IMR-90 (cell line): ENCODE results near the gene CACUL1. TPM values are rescaled to one million over a fixed set of nuclear protein-coding genes. Genes with fewer than 3 reads are reported as not detected.
A peak's percentile ranks its signal among the peaks of the same experiment; 100 is the strongest.

Source experiments
- ATAC-seq: fragments of 200-7000 bp; cut with Tn5 transposase; 2 replicates; pipeline ENCODE4 v1.9.1; 2020; ENCODE audit warnings: low read depth, mild to moderate bottlenecking, moderate library complexity
- BruUV-seq: library from RNA; stranded (reverse); fragments of 400-500 nt; replicated peaks from 2 replicates; lab custom pipeline; 2021; lab: Mats Ljungman, UMichigan
- CTCF ChIA-PET: fragments of 300-600 bp; formaldehyde crosslinking; extraction: SDS; loops from one replicate; lab custom pipeline; 2021; ENCODE audit warnings: antibody characterized with exemption; lab: Yijun Ruan, JAX
- POLR2A ChIA-PET: fragments of 300-600 bp; sonication (Branson Sonifier 250); formaldehyde crosslinking; loops from one replicate; lab custom pipeline; 2022; ENCODE audit warnings: antibody characterized with exemption; ENCODE audit not compliant: unreplicated experiment; lab: Charles Lee
- DNase-seq: peaks from one replicate; pipeline ENCODE4 v3.0.0; 2013
- H2AFZ ChIP-seq: replicated peaks from 2 replicates; pipeline ENCODE3; 2013; ENCODE audit warnings: low read length, mild to moderate bottlenecking; ENCODE audit not compliant: poor library complexity
- H2AK5ac ChIP-seq: 2 replicates; pipeline ENCODE4 v1.6.1; 2013; ENCODE audit warnings: low read depth, low read length, inconsistent platforms
- H2AK9ac ChIP-seq: replicated peaks from 2 replicates; pipeline ENCODE3; 2013; ENCODE audit warnings: mild to moderate bottlenecking, low read depth, low read length, moderate library complexity; ENCODE audit not compliant: poor library complexity
- H2BK120ac ChIP-seq: 2 replicates; pipeline ENCODE4 v1.6.1; 2013; ENCODE audit warnings: low read depth, low read length, inconsistent platforms
- H2BK15ac ChIP-seq: 3 replicates; pipeline ENCODE4 v1.6.1; 2013; ENCODE audit warnings: low read depth, low read length, inconsistent platforms
- H2BK20ac ChIP-seq: 2 replicates; pipeline ENCODE4 v1.6.1; 2013; ENCODE audit warnings: low read depth, mild to moderate bottlenecking, inconsistent platforms, low read length, moderate library complexity
- H2BK5ac ChIP-seq: 2 replicates; pipeline ENCODE4 v1.6.1; 2013; ENCODE audit warnings: mild to moderate bottlenecking, low read depth, low read length, inconsistent platforms; ENCODE audit not compliant: poor library complexity, severe bottlenecking
- H3K14ac ChIP-seq: replicated peaks from 2 replicates; pipeline ENCODE4 v1.6.1; 2013; ENCODE audit warnings: low read depth, low read length, inconsistent platforms
- H3K18ac ChIP-seq: 2 replicates; pipeline ENCODE4 v1.6.1; 2013; ENCODE audit warnings: low read depth, low read length, control low read depth
- H3K23ac ChIP-seq: 2 replicates; pipeline ENCODE4 v1.6.1; 2013; ENCODE audit warnings: low read depth, low read length, inconsistent platforms
- H3K27ac ChIP-seq: 2 replicates; pipeline ENCODE4 v1.5.1; 2013; ENCODE audit warnings: mild to moderate bottlenecking, control low read depth, low read length; ENCODE audit not compliant: insufficient read depth
- H3K27me3 ChIP-seq: 2 replicates; pipeline ENCODE4 v1.6.1; 2013; ENCODE audit warnings: low read length; ENCODE audit not compliant: control insufficient read depth, insufficient read depth
- H3K36me3 ChIP-seq: 2 replicates; pipeline ENCODE4 v1.6.1; 2013; ENCODE audit warnings: low read length, mixed read lengths; ENCODE audit not compliant: control insufficient read depth, insufficient read depth
- H3K4ac ChIP-seq: 2 replicates; pipeline ENCODE4 v1.6.1; 2013; ENCODE audit warnings: low read depth, low read length, inconsistent platforms
- H3K4me1 ChIP-seq: 2 replicates; pipeline ENCODE4 v1.6.1; 2013; ENCODE audit warnings: low read length, mixed read lengths; ENCODE audit not compliant: control insufficient read depth, insufficient read depth
- H3K4me2 ChIP-seq: 2 replicates; pipeline ENCODE4 v1.6.1; 2013; ENCODE audit warnings: low read depth, mild to moderate bottlenecking, control low read depth, low read length, moderate library complexity
- H3K4me3 ChIP-seq: 2 replicates; pipeline ENCODE4 v1.5.1; 2013; ENCODE audit warnings: low read depth, mild to moderate bottlenecking, control low read depth, low read length, moderate library complexity; ENCODE audit not compliant: insufficient read depth
- H3K56ac ChIP-seq: 2 replicates; pipeline ENCODE4 v1.6.1; 2013; ENCODE audit warnings: low read length, inconsistent platforms; ENCODE audit not compliant: insufficient read depth; ENCODE audit errors: extremely low read depth
- H3K79me1 ChIP-seq, 2 experiments: 2 replicates each; pipeline ENCODE4 v1.6.1; 2013; ENCODE audit warnings: low read length in 2 of 2, inconsistent platforms in 1 of 2, low read depth in 1 of 2
- H3K9ac ChIP-seq: 2 replicates; pipeline ENCODE4 v1.6.1; 2013; ENCODE audit warnings: low read depth, low read length, control low read depth
- H3K9me1 ChIP-seq: 2 replicates; pipeline ENCODE4 v1.6.1; 2013; ENCODE audit warnings: low read length, inconsistent platforms; ENCODE audit not compliant: insufficient read depth
- H3K9me3 ChIP-seq: 2 replicates; pipeline ENCODE4 v1.6.1; 2013; ENCODE audit warnings: low read length; ENCODE audit not compliant: control insufficient read depth, insufficient read depth
- H4K20me1 ChIP-seq: 2 replicates; pipeline ENCODE4 v1.6.1; 2013; ENCODE audit warnings: low read length, inconsistent platforms; ENCODE audit not compliant: insufficient read depth
- H4K5ac ChIP-seq: 2 replicates; pipeline ENCODE4 v1.6.1; 2013; ENCODE audit warnings: mild to moderate bottlenecking, low read depth, low read length, control low read depth
- H4K8ac ChIP-seq, 2 experiments: 2 replicates each; pipeline ENCODE4 v1.6.1; 2013; ENCODE audit warnings: low read depth in 2 of 2, low read length in 2 of 2, control low read depth in 1 of 2, inconsistent platforms in 1 of 2
- H4K91ac ChIP-seq: 2 replicates; pipeline ENCODE4 v1.6.1; 2013; ENCODE audit warnings: low read depth, low read length, inconsistent platforms; ENCODE audit not compliant: insufficient read depth
- CEBPB ChIP-seq: IDR thresholded peaks from 2 replicates; pipeline ENCODE4 v1.6.1; 2012; ENCODE audit warnings: low read depth, low read length, improper control_type of control experiment
- CTCF ChIP-seq: conservative IDR thresholded peaks from 2 replicates; pipeline ENCODE4 v1.5.1; 2012; ENCODE audit warnings: mild to moderate bottlenecking, low read depth, low read length, improper control_type of control experiment
- MXI1 ChIP-seq: IDR thresholded peaks from 2 replicates; pipeline ENCODE4 v1.6.1; 2012; ENCODE audit warnings: low read depth, mild to moderate bottlenecking, low read length, moderate library complexity, borderline replicate concordance
- POLR2A ChIP-seq: IDR thresholded peaks from 2 replicates; pipeline ENCODE4 v1.6.1; 2012; ENCODE audit warnings: mild to moderate bottlenecking, low read depth, low read length
- RAD21 ChIP-seq: IDR thresholded peaks from 2 replicates; pipeline ENCODE4 v1.6.1; 2012; ENCODE audit warnings: low read length, improper control_type of control experiment
- RCOR1 ChIP-seq: IDR thresholded peaks from 2 replicates; pipeline ENCODE4 v1.6.1; 2012; ENCODE audit warnings: mild to moderate bottlenecking, low read length, improper control_type of control experiment; ENCODE audit not compliant: insufficient replicate concordance
- RFX5 ChIP-seq: IDR thresholded peaks from 2 replicates; pipeline ENCODE4 v1.8.0; 2012; ENCODE audit warnings: low read depth, mild to moderate bottlenecking, low read length, moderate library complexity
- SMC3 ChIP-seq: fragments of 150-350 bp; IDR thresholded peaks from 2 replicates; pipeline ENCODE4 v1.6.1; 2016; ENCODE audit warnings: low read depth, mild to moderate bottlenecking, antibody characterized with exemption, low read length, moderate library complexity
- USF2 ChIP-seq: fragments of 150-350 bp; IDR thresholded peaks from 2 replicates; pipeline ENCODE4 v1.6.1; 2017; ENCODE audit warnings: mild to moderate bottlenecking, antibody characterized with exemption, low read length, low read depth
- WGBS, 2 experiments: methylation state at CpG; one replicate each; pipeline versions ENCODE4 v1.1.5 to v1.1.7; 2013; ENCODE audit warnings: missing lambda C conversion rate in 2 of 2; ENCODE audit not compliant: insufficient read length in 1 of 2; ENCODE audit errors: extremely low coverage in 2 of 2; 5-methylcytosine and 5-hydroxymethylcytosine counted together
- dilution Hi-C: fragments of 300-500 bp; cut with HindIII; formaldehyde crosslinking; loops from one replicate; pipeline ENCODE4 v1.14.3; 2018; ENCODE audit warnings: low sequenced_read_pairs; ENCODE audit not compliant: unreplicated experiment
- in situ Hi-C: fragments of 300-500 bp; cut with MboI; formaldehyde crosslinking; loops from 3 replicates; pipeline ENCODE4 v1.14.3; 2019; ENCODE audit warnings: low sequenced_read_pairs, inconsistent platforms, mixed read lengths
- intact Hi-C: fragments of 100-400 bp; cut with micrococcal nuclease; formaldehyde crosslinking; loops from 2 replicates; pipeline ENCODE4 v1.10.0; 2022
- polyA plus RNA-seq, 3 experiments: library from polyadenylated mRNA; depleted of rRNA; stranded (reverse); fragments of >200 nt; gene quantifications; 2 replicates each; pipeline ENCODE4 v1.2.3, GENCODE V29; 2012; ENCODE audit warnings: low replicate concordance in 1 of 3
- total RNA-seq: library from RNA; depleted of rRNA; stranded (reverse); fragments of >200 nt; gene quantifications from 2 replicates; pipeline ENCODE4 v1.2.3, GENCODE V29; 2012
- TF ChIP-seq, protein P1 (sequence below): fragments of 150-350 bp; IDR thresholded peaks from 2 replicates; pipeline ENCODE4 v1.6.1; 2016; ENCODE audit warnings: low read depth, mild to moderate bottlenecking, low read length, moderate library complexity, borderline replicate concordance

CACUL1 gene
- total and polyA plus RNA-seq, 2 of the 4 experiments (the other 2 are of a cell fraction) = 5.3 to 23.5 TPM

DNA sequence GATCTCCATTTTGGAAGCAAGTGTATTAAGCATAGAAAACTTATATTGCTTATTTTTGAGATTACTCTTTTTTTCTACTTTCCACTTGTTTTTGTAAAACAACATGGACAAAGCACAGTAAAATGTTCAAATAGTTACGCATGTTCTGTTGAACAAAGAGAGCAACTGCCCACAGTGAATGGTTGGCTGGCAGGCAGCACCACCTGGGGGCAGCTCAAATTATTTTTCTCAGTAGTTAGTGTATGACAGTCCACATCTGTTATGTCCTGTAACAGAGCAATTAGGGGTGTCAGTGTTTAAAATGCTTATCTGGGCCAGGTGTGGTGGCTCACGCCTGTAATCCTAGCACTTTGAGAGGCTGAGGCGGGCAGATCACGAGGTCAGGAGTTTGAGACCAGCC lies 46.1 kb upstream of the CACUL1 start:
- H3K27me3 ChIP-seq = peaks cover 9% of the 10 kb centered on the region
- dilution Hi-C loops (no loop called here), intact Hi-C loops (no loop called here), in situ Hi-C loops (no loop called here)
- no peak overlapping the region for H2AK9ac ChIP-seq
- no CpG with 5 or more reads among the region's 4 CpGs for WGBS, 2 experiments
- no peak overlapping the region for H2AFZ ChIP-seq
- H2BK120ac ChIP-seq = no peak overlapping the region
- H2AK5ac ChIP-seq = no peak overlapping the region
- no peaks in the 10 kb centered on the region for H3K9me1 ChIP-seq
- H3K27ac ChIP-seq = no peak overlapping the region
- H3K56ac ChIP-seq = no peak overlapping the region
- no peaks in the 10 kb centered on the region for H4K20me1 ChIP-seq
- no peak overlapping the region for H4K8ac ChIP-seq
- no peak overlapping the region for H4K5ac ChIP-seq
- POLR2A ChIA-PET = no interaction called here
- H4K91ac ChIP-seq = no peak overlapping the region
- H3K23ac ChIP-seq = no peak overlapping the region
- H3K4me2 ChIP-seq = no peak overlapping the region
- no peaks in the 10 kb centered on the region for H3K9me3 ChIP-seq
- no peaks in the 10 kb centered on the region for H3K36me3 ChIP-seq
- DNase-seq = no peak
- no peak overlapping the region for H2BK20ac ChIP-seq
- H2BK15ac ChIP-seq = no peak overlapping the region
- no peaks in the 10 kb centered on the region for H3K79me1 ChIP-seq
- CTCF ChIA-PET = interaction anchor here (0.6 kb wide), 2 partner anchors 11 to 65 kb away, joined by 3 read pairs; no protein-coding TSS in a partner anchor
- no peak overlapping the region for H3K4me3 ChIP-seq
- TF ChIP-seq RCOR1 (no peak), SMC3 (no peak), CEBPB (no peak), RFX5 (no peak), POLR2A (no peak), MXI1 (no peak), CTCF (peak; percentile 28; the same call in 1 of the 2 replicates), USF2 (no peak), RAD21 (peak; percentile 41; the same call in 1 of the 2 replicates)
- TF ChIP-seq, protein P1, sequence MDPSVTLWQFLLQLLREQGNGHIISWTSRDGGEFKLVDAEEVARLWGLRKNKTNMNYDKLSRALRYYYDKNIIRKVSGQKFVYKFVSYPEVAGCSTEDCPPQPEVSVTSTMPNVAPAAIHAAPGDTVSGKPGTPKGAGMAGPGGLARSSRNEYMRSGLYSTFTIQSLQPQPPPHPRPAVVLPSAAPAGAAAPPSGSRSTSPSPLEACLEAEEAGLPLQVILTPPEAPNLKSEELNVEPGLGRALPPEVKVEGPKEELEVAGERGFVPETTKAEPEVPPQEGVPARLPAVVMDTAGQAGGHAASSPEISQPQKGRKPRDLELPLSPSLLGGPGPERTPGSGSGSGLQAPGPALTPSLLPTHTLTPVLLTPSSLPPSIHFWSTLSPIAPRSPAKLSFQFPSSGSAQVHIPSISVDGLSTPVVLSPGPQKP = no peak
- no peak for ATAC-seq
- no TSS peak for BruUV-seq
- H3K4ac ChIP-seq = no peak overlapping the region
- no peak overlapping the region for H3K18ac ChIP-seq
- H2BK5ac ChIP-seq = no peak overlapping the region
- no peaks in the 10 kb centered on the region for H3K4me1 ChIP-seq
- H3K9ac ChIP-seq = no peak overlapping the region
- no peak overlapping the region for H3K14ac ChIP-seq
